GM18519 (cell line): ENCODE results near the gene SLC46A1.

Experiments
- ATAC-seq: cut with Tn5 transposase; IDR thresholded peaks from one replicate; pipeline ENCODE4 v1.9.1; 2021; ENCODE audit warnings: mild to moderate bottlenecking, moderate library complexity; ENCODE audit not compliant: unreplicated experiment, low FRiP score

SLC46A1 gene

DNA sequence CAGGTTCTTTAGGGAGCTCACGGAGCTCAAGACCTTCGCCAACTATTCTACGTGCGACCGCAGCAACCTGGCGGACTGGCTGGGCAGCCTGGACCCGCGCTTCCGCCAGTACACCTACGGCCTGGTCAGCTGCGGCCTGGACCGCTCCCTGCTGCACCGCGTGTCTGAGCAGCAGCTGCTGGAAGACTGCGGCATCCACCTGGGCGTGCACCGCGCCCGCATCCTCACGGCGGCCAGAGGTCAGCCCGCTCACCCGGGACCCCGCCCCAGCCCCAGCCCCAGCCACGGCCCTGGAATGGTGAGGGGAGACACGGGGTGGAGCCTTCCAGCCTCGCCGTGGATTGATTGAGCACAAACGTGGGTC is 21.0 kb downstream of the SLC46A1 start:
- no peak for ATAC-seq

- ATAC-seq = no peak
Observed at GRCh38 chr17:28384281-28385036, 21.6 kb downstream of the SLC46A1 start.

DNA sequence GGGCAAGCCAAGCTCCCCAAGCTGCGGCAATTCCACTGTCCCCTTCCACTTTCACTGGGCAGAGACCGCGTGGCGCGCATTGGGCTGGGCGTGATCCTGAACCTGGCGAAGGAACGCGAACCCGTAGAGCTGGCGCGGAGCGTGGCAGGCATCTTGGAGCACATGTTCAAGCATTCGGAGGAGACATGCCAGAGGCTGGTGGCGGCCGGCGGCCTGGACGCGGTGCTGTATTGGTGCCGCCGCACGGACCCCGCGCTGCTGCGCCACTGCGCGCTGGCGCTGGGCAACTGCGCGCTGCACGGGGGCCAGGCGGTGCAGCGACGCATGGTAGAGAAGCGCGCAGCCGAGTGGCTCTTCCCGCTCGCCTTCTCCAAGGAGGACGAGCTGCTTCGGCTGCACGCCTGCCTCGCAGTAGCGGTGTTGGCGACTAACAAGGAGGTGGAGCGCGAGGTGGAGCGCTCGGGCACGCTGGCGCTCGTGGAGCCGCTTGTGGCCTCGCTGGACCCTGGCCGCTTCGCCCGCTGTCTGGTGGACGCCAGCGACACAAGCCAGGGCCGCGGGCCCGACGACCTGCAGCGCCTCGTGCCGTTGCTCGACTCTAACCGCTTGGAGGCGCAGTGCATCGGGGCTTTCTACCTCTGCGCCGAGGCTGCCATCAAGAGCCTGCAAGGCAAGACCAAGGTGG is 24.7 kb downstream of the SLC46A1 start:
- ATAC-seq = no peak

- no peak for ATAC-seq
Observed at GRCh38 chr17:28379814-28380801, 25.9 kb downstream of the SLC46A1 start.

DNA sequence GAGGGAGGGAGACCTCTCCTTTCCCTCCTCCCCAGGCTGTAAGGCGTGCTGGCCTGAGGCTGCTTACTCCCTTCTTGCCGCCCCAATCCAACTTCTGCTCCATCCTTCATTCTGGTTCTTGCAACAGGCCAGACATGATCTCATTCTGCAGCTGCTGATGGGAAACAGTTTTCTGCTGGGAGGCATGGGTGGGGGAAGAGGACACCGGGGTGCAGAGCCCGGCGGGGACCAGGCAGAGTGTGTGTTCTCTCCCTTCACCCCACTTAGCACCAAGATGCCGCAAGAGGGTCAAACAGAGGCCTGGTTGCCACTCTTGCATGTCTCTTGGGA is 33.1 kb downstream of the SLC46A1 start:
- ATAC-seq = no peak

DNA sequence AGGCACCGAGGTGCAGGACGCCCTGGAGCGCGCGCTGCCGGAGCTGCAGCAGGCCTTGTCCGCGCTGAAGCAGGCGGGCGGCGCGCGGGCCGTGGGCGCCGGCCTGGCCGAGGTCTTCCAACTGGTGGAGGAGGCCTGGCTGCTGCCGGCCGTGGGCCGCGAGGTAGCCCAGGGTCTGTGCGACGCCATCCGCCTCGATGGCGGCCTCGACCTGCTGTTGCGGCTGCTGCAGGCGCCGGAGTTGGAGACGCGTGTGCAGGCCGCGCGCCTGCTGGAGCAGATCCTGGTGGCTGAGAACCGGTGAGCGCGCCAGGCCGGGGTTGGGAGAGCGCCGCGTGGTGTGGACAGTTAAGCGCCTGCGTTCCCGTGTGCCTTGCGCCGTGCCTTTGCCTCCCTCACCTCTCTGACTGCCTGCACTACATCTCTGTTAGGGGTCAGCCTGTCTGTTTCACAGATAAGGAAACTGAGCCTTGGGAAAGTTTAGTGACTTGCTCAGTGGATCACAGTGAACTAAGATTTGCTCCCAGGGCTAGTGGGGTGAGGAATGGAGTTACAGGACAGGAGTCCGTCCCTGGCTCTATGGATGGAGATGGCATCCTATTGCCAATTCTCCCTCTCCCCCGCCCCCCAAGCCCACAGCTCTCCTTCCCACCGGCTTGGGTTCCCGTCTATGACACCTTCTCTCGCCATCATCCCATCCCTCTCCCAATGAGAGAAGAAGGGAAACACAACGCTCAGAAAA is 33.6 kb downstream of the SLC46A1 start:
- ATAC-seq = no peak

DNA sequence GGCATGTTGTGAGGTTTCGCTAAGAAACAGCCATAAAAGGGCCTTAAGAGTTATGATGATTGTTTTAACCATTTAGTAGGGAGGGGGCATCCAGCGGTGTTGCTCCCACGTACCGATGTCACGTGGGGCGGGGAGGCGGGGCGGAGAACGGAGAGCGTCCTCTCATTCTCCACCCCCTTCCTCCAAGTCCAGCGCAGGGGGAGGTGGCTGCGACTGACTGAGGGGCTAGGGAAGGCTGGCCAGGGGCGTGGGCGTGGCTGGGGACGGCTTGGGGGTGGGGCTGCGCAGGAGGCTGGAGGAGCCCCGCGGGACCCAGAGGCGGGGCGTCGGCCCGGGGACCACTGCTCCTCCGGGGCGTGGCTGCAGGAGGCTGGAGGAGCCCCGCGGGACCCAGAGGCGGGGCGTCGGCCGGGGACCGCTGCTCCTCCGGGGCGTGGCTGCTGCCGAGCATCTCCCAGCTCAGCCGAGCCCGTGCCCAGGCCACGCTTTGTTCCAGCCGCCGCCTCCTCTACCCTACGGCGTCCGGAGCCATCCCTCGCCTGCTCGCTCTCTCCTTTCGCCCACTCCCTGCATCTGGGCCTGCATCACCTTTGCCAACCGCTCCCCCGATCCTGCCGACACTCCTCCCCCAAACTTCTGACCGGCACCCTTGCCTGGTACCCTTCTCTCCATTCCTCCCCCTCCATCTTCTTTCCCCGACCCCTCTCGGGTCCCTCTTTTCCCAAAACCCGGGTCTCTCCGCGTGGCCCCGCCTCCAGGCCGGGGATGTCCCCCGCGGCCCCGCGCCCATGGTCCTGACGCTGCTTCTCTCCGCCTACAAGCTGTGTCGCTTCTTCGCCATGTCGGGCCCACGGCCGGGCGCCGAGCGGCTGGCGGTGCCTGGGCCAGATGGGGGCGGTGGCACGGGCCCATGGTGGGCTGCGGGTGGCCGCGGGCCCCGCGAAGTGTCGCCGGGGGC is 34.5 kb downstream of the SLC46A1 start, which contains the start of gene SARM1:
SARM1 (plus strand) TSS at position 450 of the 958 bp plus-strand sequence; CDS start at position 789, 339 bp downstream.
- ATAC-seq = peak; percentile 65

DNA sequence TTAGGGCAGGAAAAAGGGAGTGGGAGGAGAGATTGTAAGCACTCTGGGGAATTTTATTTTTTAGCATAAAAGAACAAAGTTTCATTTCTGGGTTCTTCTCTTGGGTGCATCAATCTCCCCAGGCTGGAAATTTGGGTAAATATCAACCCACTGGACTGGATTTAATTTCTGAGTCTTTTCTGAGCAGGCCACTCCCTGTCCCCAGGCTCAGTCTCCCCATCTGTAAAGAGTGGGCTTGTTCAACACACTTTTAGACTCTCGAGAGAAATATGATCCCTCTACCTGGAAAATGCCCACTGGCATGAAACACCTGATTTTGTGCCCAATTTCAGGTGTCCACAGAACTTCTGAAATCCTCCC is 35.3 kb downstream of the SLC46A1 start:
- no peak for ATAC-seq

DNA sequence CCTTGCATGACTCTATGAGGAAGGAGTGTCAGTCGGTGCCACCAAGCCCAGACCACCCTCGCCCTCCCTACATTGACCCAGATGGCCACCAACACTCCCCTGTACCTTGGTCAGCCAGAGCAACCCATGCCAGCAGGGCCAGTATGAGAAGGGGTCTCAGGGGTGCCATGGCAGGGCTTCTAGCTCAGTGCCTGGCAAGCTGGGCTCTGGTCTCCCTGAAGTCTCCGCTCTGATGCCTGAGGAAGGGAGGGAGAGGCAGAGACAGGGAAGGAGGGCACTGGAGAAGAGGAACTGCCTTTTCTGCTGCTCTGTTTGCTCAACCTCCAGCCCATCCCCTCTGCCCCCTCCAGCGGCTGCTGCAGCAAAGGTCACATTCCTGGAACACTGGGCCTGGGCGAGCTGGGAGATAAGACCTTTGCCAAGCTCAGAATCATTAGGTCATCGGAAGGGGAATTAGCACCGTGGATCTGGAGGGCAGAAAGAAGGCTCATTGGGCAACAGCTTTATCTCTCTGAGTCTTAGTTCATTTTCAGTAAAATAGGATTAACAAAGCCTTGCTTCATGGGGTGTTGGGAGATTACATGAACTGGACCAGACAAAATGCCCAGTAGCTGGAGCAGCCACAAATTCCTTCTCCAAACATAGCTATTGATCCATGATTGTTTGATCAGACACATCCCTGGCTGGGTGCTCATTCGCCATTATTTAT is 35.8 kb downstream of the SLC46A1 start, which contains the start of gene VTN:
VTN (minus strand) TSS at position 273 of the 709 bp plus-strand sequence; CDS start at position 169, 104 bp downstream.
- no peak for ATAC-seq

- no peak for ATAC-seq
Observed at GRCh38 chr17:28369684-28370034, 36.4 kb downstream of the SLC46A1 start.

GRCh38 chr17:28368915-28369683 is 36.9 kb downstream of the SLC46A1 start:
- no peak for ATAC-seq

DNA sequence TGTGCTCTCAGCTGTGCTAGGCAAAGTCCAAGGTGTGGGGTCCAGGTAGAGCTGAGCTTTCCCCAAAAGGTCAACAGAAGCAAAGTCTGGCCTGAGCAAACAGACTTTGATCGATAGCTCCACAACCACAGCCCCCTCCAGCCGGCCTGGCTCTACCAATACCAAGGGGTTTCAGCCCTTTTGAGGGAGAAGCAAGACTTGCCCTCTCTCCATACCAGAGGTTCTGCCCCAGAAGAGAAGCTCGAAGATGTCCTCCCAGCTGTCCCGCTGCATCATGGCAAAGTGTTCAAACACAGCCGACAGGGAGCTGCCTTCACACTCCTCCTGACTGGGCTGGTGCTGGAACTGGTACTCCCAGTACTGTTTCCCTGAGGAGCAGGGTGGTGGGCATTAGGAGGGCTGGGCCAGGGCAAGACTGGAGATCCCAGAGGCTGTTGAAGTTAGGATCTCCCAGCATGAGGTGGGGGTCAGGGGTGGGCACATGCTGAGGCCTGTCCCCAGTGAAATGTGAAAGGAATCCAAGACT is 37.6 kb downstream of the SLC46A1 start:
- no peak for ATAC-seq

GRCh38 chr17:28367641-28368305 is 38.2 kb downstream of the SLC46A1 start:
- no peak for ATAC-seq

- no peak for ATAC-seq
Observed at GRCh38 chr17:28366605-28367004, 39.4 kb downstream of the SLC46A1 start.

GRCh38 chr17:28365487-28365886 is 40.5 kb downstream of the SLC46A1 start:
- no peak for ATAC-seq

DNA sequence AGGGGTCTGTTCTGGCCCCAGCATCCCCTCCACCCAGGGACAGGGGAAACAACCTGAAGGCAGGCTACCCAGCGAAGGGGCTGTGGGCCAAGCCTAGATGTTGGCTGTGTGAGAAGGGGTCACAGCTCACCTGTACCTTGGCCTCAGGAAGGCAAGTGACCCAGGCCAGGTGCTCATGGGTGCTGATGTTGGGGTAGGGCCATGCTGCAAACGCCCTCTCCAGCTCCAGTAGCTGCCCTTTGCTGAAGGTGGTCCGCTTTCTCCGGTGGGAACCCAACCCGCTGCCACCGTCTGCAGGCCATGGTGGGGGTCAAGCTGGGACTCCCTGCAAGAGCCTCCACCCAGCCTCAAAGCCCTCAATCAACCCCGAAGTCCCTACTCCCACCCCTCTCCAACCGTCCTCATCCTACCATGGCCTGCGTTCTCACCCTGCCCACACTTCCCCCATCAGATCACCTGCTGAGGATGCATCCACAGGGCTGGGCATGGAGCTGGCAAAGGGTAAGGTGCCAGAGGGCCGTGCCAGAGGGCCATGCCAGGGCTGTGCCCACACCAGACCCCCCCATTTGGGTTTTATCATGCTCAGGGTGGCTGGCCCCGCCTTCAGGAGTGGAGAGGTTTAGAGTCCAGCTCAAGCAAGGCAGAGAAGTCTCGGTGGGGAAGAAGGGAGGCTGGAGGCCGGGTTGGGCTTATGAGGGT is 41.2 kb downstream of the SLC46A1 start, which contains the start of gene SEBOX:
SEBOX (minus strand) TSS at position 535 of the 699 bp plus-strand sequence; CDS start at position 487, 48 bp downstream.
- no peak for ATAC-seq
